Dermis microvascular lymphatic vessel endothelial cell (primary cell): Measurements from ENCODE around the gene ITIH6. TPM values are rescaled to one million over a fixed set of nuclear protein-coding genes. Genes with fewer than 3 reads are reported as not detected.
"Not testable (repeated sequence)": the region's sequence is repeated elsewhere in the genome, so short reads cannot be mapped to it uniquely, and the experiment has no call there.

Source experiments
- DNase-seq, 2 donors: peaks; one replicate each; pipeline versions ENCODE4 v3.0.0 to v3.0.0-alpha.2; 2010; ENCODE audit warnings: low read depth in 2 of 2
- total RNA-seq: library from RNA; depleted of rRNA; stranded (reverse); fragments of >200 nt; gene quantifications from 2 replicates; pipeline ENCODE4 v1.2.1, GENCODE V29; 2014

Gene ITIH6, protein sequence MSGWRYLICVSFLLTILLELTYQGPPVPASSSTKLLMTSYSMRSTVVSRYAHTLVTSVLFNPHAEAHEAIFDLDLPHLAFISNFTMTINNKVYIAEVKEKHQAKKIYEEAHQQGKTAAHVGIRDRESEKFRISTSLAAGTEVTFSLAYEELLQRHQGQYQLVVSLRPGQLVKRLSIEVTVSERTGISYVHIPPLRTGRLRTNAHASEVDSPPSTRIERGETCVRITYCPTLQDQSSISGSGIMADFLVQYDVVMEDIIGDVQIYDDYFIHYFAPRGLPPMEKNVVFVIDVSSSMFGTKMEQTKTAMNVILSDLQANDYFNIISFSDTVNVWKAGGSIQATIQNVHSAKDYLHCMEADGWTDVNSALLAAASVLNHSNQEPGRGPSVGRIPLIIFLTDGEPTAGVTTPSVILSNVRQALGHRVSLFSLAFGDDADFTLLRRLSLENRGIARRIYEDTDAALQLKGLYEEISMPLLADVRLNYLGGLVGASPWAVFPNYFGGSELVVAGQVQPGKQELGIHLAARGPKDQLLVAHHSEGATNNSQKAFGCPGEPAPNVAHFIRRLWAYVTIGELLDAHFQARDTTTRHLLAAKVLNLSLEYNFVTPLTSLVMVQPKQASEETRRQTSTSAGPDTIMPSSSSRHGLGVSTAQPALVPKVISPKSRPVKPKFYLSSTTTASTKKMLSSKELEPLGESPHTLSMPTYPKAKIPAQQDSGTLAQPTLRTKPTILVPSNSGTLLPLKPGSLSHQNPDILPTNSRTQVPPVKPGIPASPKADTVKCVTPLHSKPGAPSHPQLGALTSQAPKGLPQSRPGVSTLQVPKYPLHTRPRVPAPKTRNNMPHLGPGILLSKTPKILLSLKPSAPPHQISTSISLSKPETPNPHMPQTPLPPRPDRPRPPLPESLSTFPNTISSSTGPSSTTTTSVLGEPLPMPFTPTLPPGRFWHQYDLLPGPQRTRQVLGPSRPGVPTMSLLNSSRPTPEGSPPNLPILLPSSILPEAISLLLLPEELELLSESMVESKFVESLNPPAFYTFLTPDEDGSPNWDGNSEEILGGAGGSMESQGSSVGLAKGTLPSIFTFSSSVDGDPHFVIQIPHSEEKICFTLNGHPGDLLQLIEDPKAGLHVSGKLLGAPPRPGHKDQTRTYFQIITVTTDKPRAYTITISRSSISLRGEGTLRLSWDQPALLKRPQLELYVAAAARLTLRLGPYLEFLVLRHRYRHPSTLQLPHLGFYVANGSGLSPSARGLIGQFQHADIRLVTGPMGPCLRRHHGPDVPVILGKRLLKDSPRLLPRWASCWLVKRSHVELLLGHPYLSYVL
- total RNA-seq, result not detected in 2 replicates

DNA sequence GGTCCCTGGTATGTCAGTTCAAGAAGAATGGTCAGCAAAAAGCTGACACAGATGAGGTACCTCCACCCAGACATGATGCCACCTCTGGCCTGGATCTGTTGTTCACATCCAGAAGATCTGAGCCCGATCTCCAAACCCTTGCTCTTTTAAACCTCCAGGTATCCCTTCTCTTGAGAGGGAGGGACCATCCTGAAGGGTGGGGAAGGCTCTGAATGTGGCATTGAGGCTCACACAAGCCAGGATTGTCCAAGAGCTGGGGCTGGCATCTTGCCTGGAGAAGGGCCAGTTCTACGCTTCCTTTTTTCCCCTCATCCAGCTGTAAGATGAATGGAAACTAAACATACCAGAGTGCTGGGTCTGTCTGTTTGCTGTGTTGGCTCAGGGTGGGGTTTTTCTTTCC, at the start of gene ITIH6:
ITIH6 (minus strand) TSS at position 119 of the 400 bp plus-strand sequence; CDS start at position 74, 45 bp downstream.
- DNase-seq, result no peak

DNA sequence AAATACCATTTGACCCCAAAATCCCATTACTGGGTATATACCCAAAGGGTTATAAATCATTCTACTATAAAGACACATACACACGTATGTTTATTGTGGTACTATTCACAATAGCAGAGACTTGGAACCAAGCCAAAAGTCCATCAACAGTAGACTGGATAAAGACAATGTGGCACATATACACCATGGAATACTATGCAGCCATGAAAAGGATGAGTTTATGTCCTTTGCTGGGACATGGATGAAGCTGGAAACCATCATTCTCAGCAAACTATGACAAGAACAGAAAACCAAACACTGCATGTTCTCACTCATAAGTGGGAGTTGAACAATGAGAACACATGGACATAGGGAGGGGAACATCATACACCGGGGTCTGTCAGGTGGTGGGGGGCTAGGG, 49.6 kb upstream of the ITIH6 start:
- not testable (repeated sequence) for DNase-seq

DNA sequence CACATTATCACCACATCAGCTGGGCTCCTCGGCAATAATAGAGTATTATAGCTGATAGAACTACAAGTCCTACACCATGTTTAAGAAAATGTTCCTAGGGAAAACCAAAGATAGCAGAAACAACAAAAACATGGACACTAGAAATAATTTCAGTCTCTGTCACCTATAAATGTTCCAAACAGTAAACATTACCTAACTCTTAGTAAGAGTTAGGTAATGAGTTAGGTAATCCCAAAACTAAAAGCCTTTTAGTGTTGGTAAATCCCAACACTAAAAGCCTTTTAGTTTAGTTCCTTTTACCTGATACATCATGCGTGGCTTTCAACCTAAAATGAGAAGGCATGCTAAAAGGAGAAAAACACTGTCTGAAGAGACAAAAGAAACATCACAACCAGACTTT, 45.0 kb upstream of the ITIH6 start:
- no peak for DNase-seq

DNA sequence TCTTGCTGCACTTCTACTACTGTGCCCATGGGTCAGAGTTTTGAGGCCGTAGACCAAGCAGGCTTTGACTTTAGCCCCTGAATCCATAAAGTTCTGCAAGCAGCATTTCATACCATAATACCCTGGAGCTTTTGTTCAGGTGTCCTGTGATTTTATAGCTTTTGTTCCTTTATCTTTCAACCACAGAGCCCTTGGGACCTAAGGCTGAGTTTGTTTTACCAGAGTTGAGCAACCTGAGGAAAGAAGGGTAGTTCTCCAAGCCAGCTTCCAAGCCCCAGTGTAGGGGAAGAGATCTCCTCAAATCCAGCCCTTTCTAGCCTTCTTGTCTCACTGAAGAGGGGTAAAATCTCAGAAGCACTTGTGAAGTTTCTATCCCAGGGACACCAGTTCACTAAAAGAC, 44.6 kb upstream of the ITIH6 start:
- no peak for DNase-seq

DNA sequence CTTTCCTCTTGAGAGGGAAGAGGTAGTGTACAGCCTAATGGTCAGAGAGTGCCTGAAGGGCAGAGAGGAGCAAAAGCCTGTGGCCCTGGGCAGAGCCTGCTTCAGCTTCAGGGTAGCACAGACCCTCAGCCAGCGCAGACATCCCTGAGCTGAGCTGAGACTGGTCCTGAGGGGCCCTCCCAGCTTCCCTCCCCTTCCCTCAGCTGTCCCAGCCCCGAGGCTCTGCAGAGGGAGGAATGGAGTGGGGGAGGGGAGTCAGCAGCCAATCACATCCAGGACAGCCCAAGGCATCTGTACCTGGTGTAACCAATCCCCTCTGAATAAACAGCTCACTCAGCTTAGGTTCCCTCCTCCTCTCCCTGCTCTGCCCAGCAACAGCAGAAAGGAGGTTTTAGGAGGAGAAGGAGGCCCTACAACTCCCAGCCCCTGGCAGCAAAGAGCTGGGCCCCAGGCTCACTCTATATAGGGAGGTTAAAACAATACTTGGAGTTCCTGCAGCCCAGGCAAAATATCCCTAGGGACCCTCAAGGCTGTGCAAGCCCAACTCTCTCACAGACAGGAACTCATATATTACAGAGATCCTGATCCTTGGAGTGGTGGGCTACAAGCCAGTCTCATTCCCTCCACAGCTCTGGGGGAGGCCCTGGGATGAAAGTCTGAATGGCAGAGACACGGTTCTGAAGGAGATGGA, 43.3 kb upstream of the ITIH6 start:
- not testable (repeated sequence) for DNase-seq

DNA sequence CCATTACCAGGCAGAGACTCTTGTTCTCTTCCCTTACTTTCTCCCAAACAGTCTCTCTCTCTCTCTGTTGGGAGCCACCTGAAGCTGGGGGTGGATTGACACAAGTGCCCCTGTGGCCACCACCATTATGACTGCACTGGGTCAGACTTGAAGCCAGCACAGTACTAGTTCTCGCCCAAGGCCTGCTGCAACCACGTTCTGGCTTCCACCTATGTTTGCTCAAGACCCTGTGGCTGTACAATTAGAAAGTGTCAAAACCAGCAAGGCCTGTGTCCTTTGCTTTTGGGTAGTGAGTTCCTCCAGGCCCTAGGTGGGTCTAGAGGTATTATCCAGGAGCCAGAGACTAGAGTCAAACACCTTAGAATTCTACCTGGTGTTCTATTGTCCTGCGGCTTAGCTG, 40.5 kb upstream of the ITIH6 start:
- DNase-seq, result no peak

DNA sequence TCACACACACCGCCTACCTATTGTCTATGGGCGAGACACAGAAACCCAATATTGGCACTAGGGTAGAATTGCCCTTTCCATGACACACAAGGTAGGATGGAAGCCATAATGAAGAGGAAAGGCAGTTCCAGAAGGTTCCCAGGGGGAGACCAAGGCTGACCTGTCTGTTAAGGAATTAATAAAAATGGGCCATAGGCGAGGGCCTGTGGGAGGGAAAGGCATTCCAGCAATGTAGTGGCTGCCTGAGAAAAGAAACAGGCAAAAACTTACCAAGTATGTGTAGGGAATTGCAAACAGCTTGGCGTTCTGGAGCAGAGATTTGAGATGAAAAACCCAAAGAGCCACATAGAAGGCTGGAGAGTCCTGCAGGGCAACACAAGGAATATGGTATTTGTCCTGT, 28.5 kb upstream of the ITIH6 start:
- no peak for DNase-seq

DNA sequence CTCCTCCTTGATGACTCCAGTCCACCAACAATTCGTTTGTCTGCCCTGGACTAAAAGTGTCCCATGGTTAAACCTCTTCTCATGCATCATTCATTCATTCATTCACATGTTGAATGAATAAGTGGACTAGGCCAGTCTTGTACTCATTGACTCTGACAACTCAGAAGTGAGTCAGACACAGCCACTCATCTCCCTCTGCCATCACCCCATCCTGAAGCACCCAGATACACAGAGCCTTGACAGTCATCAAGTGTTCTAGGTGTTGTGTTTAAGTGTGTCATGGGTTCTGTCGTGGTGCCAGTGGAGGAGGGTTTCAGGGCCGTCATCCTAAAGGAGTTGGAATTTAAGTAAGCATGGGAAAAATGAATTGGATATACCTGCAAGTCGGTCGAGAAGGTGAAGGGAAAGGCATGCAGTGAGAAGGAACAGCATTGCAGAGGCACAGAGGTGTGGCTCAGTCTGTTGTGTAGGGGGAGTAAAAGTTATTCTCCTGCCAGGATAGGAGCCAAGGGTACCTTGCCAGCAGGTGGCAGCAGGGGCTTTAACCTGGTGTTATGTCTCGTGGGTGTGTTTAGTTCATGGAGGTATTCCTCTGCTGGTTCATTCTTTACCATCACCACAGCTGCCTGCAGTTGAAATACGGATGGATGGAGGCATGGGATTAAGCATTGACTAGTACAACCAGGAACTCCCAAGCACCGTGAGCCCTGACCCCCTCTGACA, 27.8 kb upstream of the ITIH6 start:
- DNase-seq, result no peak

DNA sequence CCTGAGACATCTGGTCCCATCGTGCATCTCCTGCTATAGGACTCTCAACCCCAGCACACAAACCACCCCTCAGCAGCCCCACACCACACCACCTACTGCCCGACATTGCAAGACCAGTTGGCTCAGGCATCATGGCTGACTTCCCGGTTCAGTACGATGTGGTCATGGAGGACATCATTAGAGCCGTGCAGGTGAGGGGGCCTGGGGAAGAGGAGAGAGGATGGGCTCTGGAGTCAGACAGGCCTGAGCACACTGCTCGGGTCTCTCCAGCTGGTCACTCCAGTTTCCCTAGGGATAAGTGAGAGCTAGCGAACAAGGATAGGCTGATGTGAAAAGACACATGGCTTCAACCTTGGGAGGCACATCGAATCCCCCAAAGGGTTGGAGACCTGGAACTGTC, 26.7 kb upstream of the ITIH6 start:
- DNase-seq, result no peak

DNA sequence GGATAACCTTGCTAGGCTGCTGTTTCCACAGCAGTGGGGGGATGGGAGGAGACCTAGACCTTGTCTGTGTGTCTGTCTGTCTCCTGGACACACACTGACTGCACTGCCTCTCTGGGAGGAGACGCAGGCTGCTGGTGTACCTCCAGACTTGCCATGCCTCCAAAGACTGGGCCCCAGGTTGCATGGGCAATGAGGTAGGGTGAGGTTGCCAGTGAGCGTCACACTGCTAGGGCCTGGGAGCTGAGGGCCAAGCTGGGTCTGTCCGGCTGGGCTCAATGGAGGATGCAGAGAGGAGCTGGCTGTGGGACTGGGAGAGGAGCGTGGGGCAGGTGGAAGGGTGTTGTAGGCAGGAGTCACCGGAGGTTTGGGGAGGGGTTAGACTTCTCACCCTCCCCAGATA, 26.1 kb upstream of the ITIH6 start:
- DNase-seq, result no peak

DNA sequence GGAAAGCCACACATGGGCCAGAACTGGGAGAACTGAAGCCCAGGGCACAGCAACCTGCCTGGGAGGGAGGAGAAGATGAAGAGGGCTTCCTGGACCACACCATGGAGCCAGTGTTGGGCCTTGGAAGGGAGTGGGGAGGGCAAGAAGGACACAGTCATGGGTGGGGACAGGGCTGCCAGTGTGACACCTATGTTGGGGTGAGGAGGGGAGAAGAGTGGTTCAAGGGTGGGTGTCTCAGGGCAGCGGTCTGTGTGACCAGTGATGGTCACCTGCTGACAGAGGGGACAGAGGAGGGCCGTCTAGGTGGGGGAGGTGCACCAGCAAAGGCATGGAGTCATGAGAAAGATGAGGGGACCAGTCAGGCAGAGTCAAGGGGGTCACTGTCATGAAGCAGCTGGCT, 23.3 kb upstream of the ITIH6 start:
- no peak for DNase-seq

DNA sequence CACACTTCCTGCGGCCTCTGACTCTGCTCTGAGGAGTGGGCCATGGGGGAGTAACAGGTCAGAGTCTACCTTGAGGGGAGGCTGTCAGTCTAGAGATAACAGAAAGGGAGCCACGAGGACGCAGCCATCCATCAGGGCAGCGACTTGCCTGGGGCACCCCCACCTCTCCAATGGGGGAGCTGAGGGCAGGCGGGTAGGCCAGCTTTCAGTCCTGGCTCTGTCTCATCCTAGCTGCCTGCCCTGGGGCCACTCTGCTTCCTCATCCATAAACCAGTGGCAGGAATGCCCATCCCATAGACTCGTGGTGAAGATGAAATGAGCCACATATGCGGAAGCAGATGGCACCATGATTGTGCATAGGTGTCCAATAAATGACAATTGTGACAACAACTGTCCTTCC, 22.7 kb upstream of the ITIH6 start:
- no peak for DNase-seq

DNA sequence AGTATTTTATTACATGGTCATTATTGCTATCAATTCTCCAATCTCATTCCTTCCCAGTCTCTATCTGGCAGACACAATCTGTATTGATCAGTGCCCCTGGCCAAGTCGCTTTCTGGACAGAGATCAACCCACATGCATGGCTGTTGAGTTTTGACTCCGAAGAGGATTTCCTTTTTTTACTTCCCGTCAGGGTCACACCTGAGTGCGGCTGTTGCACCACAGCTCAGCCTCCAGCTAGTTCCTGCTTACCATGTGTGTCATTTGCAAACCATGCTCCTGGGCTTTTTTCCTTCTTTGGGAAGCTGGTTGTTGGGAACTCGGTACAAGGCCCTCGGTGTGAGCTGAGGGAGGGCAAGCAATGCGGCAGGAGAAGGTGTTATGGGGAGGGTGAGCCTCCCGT, 21.1 kb upstream of the ITIH6 start:
- DNase-seq, result no peak

DNA sequence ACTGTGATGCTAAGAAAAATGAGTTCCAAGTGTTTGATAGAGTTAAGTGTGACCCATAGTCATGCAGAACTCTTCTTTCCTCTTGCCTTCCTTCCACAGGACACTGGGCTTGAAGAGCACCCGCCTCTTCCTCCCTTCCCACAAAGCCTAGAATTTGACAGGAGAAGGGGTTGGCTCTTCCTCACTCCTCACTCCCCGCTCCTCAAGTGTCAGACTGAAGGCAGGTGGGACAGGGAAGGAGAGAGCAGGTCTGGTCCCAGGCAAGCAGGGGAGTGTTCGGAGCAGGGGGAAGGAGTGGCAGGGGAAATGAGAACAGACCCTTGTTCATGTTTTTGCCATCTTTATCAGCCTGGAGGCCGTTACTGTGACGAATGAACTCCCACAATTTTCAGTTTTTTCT, 20.2 kb upstream of the ITIH6 start:
- no peak for DNase-seq

DNA sequence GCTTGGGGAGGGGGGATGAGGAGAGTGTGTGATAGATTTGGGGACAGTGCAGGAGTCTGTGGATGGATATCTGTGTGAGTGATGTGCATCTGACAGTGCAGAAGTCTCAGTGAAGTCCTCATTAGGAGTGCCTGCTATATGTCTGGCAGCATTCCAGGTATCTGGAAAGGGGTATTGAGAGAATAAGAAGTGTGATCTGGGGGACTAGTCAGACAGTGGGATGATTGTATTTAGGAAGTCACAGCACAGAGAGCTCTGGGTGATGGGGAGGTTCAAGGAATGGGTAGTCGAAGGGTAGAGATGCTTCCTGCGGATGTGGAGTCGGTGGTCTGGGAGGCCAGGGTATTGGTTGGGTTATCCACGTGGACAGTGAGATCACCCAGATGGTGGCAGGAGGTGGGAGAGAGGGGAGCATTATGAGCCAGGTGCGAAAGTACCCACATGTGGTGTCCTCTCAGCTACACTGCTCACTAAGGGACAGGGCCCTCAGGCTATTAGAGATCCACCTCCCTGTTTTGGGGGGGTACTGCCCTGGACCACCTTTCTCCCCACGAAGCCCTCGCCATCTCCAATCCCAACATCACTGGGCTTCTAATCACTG, 19.3 kb upstream of the ITIH6 start:
- no peak for DNase-seq

DNA sequence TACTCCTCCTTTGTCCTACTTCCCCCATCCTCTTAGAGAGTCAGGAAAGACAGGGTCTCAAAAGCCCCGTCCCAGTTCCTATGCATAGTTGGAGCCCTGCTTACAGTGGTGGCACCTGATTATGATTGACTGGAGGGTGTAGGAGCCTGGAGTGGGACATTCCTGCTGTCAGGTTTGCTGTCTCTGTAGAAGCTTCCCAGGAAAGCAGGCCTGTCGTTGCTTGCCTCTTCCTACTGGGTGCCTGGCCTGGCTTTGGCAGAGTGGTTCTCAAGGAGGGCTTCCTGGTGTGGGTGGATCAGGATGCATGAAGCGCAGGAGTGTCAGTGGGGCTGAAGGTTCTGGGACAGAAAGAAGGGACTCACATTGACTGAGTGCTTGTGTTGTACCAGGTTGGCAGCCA, 14.3 kb upstream of the ITIH6 start:
- no peak for DNase-seq

DNA sequence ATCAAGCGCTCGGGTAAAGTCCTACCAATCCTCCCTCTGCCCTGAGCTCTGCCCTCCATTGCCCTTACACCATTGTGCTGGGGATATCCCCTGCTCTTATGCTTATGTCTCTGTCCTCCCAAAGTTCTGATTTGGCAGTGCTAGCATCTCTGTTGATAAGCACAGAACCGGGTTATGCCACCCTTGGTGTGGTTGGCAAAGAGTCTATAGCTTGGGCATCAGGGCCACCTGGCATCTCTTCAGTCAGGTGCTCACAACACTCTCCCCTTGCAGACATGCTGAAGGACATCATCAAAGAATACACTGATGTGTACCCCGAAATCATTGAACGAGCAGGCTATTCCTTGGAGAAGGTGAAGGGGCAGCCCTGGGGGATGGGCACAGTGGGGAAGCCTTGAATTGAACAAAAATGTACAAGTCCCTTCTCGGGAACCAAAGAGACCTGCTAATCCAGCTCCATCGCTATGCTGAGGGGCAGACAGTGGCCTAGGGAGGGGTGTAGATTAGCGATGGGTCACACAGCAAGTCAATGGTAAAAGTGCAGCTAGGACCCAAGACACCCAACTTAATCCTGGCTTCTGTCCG, 13.3 kb upstream of the ITIH6 start:
- DNase-seq, result no peak

DNA sequence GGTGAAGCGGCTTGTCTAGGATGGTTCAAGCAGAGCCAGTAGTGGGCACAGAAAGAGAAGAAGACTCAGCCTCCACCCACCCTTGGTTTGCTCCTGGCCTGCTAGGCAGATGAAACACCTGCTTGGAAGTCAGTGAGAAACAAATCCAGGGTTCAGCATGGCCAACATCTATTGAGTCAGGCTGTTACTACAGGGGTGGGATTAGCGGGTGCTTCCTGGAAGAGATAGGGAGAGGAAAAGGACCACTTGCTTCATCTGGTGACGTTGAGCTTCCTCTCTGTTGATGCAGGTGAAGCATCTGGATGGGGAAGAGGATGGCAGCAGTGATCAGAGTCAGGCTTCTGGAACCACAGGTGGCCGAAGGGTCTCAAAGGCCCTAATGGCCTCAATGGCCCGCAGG, 12.5 kb upstream of the ITIH6 start:
- no peak for DNase-seq

DNA sequence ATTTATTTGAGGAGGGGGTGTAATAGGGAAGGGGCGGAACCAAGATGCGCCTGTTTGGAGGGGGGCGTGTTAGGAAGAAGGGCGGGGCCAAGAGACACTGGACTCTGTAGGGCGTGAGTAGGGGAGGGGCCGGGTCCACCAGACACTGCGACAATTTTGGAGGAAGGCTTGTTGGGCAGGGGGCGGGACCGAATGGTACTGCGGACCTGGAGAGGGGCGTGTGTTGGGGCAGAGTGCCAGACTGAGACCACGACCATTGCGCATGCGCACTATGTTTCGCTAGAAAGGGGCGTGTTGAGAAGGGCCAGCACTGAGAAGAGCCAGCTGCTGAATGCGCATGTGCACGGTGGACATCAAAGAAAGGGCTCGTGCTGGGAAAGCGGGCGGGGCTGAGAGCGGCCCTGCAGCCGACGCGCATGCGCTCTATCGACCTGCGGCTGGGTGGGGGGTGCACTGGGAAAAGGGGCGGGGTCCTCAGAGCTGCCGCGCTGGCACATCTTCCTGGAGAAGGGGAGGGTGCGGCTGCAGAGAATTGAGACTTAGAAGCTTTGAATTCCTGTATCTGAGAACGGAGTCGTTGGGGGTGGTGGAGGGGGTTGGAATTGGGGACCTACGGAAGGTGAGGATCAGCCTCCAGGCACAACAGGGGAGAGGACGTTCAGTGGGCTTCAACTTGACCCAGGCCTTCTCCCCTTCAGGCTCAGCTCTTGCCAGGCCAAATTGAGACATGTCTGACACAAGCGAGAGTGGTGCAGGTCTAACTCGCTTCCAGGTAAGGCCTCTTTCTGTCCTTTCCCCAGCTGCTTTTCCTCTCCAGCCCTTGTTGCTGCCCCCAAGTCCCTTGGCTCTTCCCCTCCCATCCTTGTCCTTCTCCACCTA, 10.8 kb upstream of the ITIH6 start:
- DNase-seq, result peak; percentile 94 to 96
